HG02798 (cell line): ENCODE results near the gene SLC24A3.

Source experiments
- ATAC-seq: cut with Tn5 transposase; IDR thresholded peaks from one replicate; pipeline ENCODE4 v1.9.1; 2021; ENCODE audit warnings: mild to moderate bottlenecking; ENCODE audit not compliant: unreplicated experiment, poor library complexity

SLC24A3 gene

GRCh38 chr20:19412254-19412653 is 199.8 kb downstream of the SLC24A3 start:
- ATAC-seq: no peak

GRCh38 chr20:19414600-19414999 is 202.2 kb downstream of the SLC24A3 start:
- no peak for ATAC-seq

- no peak for ATAC-seq
Measured at GRCh38 chr20:19415786-19416185, 203.3 kb downstream of the SLC24A3 start.

GRCh38 chr20:19416627-19417026 is 204.2 kb downstream of the SLC24A3 start:
- ATAC-seq: no peak

GRCh38 chr20:19419396-19419795 is 207.0 kb downstream of the SLC24A3 start:
- ATAC-seq: no peak

GRCh38 chr20:19423097-19423899 is 210.9 kb downstream of the SLC24A3 start:
- no peak for ATAC-seq

GRCh38 chr20:19423900-19424620 is 211.6 kb downstream of the SLC24A3 start:
- ATAC-seq: no peak

GRCh38 chr20:19426356-19426755 is 213.9 kb downstream of the SLC24A3 start:
- no peak for ATAC-seq

GRCh38 chr20:19427480-19427879 is 215.0 kb downstream of the SLC24A3 start:
- no peak for ATAC-seq

- no peak for ATAC-seq
Measured at GRCh38 chr20:19427913-19428312, 215.5 kb downstream of the SLC24A3 start.

GRCh38 chr20:19428324-19428723 is 215.9 kb downstream of the SLC24A3 start:
- ATAC-seq: no peak

- no peak for ATAC-seq
Measured at GRCh38 chr20:19429538-19429937, 217.1 kb downstream of the SLC24A3 start.

- no peak for ATAC-seq
Measured at GRCh38 chr20:19430641-19431315, 218.3 kb downstream of the SLC24A3 start.

- ATAC-seq: no peak
Measured at GRCh38 chr20:19431316-19431700, 218.9 kb downstream of the SLC24A3 start.

- no peak for ATAC-seq
Measured at GRCh38 chr20:19431906-19432305, 219.5 kb downstream of the SLC24A3 start.

GRCh38 chr20:19433371-19434350 is 221.2 kb downstream of the SLC24A3 start:
- no peak for ATAC-seq

- no peak for ATAC-seq
Measured at GRCh38 chr20:19435316-19435715, 222.9 kb downstream of the SLC24A3 start.

- ATAC-seq: no peak
Measured at GRCh38 chr20:19435821-19436220, 223.4 kb downstream of the SLC24A3 start.

GRCh38 chr20:19438488-19438887 is 226.0 kb downstream of the SLC24A3 start:
- no peak for ATAC-seq
